ENCODE results near the gene TUBA4B.

TUBA4B gene

GRCh38 chr2:219248845-219249202 lies 4.2 kb upstream of the TUBA4B start:
- peak overlapping the region; percentile 97 for H3K27ac ChIP-seq (ENCODE audit: poor library complexity, severe bottlenecking)
- peaks cover 47% of the 10 kb centered on the region for H3K4me1 ChIP-seq (ENCODE audit: insufficient read depth, poor library complexity, severe bottlenecking)
- DNase-seq (ENCODE audit: low spot score) (no peak), ATAC-seq (ENCODE audit: low read depth) (no peak)
- H3K4me3 ChIP-seq (ENCODE audit: severe bottlenecking), result no peak overlapping the region
- peaks cover 48% of the 10 kb centered on the region for H3K36me3 ChIP-seq (ENCODE audit: low read depth)
- no peaks in the 10 kb centered on the region for H3K9me3 ChIP-seq (ENCODE audit: severe bottlenecking)
- no peaks in the 10 kb centered on the region for H3K27me3 ChIP-seq (ENCODE audit: insufficient read depth, poor library complexity, severe bottlenecking)
- TF ChIP-seq, protein P1, sequence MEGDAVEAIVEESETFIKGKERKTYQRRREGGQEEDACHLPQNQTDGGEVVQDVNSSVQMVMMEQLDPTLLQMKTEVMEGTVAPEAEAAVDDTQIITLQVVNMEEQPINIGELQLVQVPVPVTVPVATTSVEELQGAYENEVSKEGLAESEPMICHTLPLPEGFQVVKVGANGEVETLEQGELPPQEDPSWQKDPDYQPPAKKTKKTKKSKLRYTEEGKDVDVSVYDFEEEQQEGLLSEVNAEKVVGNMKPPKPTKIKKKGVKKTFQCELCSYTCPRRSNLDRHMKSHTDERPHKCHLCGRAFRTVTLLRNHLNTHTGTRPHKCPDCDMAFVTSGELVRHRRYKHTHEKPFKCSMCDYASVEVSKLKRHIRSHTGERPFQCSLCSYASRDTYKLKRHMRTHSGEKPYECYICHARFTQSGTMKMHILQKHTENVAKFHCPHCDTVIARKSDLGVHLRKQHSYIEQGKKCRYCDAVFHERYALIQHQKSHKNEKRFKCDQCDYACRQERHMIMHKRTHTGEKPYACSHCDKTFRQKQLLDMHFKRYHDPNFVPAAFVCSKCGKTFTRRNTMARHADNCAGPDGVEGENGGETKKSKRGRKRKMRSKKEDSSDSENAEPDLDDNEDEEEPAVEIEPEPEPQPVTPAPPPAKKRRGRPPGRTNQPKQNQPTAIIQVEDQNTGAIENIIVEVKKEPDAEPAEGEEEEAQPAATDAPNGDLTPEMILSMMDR (IDR thresholded peaks at IDR 0.05; ENCODE audit: poor library complexity, severe bottlenecking), result no peak

- Histone ChIP-seq H3K9me3 (ENCODE audit: severe bottlenecking) (no peaks in the 10 kb centered on the region), H3K27me3 (ENCODE audit: insufficient read depth, poor library complexity, severe bottlenecking) (no peaks in the 10 kb centered on the region), H3K36me3 (ENCODE audit: low read depth) (peaks cover 48% of the 10 kb centered on the region), H3K27ac (ENCODE audit: poor library complexity, severe bottlenecking) (peak overlapping the region; percentile 97), H3K4me3 (ENCODE audit: severe bottlenecking) (no peak overlapping the region), H3K4me1 (ENCODE audit: insufficient read depth, poor library complexity, severe bottlenecking) (peaks cover 47% of the 10 kb centered on the region)
- TF ChIP-seq, protein P1 (IDR thresholded peaks at IDR 0.05; ENCODE audit: poor library complexity, severe bottlenecking), result peak; percentile 5
- DNase-seq (ENCODE audit: low spot score) (peak; percentile 91), ATAC-seq (ENCODE audit: low read depth) (peak; percentile 73)
Measured at GRCh38 chr2:219249203-219249980, 3.7 kb upstream of the TUBA4B start.

- no peak for ATAC-seq (ENCODE audit: low read depth)
- peaks cover 43% of the 10 kb centered on the region for H3K4me1 ChIP-seq (ENCODE audit: insufficient read depth, poor library complexity, severe bottlenecking)
- H3K27me3 ChIP-seq (ENCODE audit: insufficient read depth, poor library complexity, severe bottlenecking), result no peaks in the 10 kb centered on the region
- peaks cover 48% of the 10 kb centered on the region for H3K36me3 ChIP-seq (ENCODE audit: low read depth)
- TF ChIP-seq, protein P1 (IDR thresholded peaks at IDR 0.05; ENCODE audit: poor library complexity, severe bottlenecking), result no peak
- H3K9me3 ChIP-seq (ENCODE audit: severe bottlenecking), result no peaks in the 10 kb centered on the region
- no peak for DNase-seq (ENCODE audit: low spot score)
- peak overlapping the region; percentile 97 for H3K27ac ChIP-seq (ENCODE audit: poor library complexity, severe bottlenecking)
- H3K4me3 ChIP-seq (ENCODE audit: severe bottlenecking), result no peak overlapping the region
Measured at GRCh38 chr2:219250049-219250781, 2.8 kb upstream of the TUBA4B start.

DNA sequence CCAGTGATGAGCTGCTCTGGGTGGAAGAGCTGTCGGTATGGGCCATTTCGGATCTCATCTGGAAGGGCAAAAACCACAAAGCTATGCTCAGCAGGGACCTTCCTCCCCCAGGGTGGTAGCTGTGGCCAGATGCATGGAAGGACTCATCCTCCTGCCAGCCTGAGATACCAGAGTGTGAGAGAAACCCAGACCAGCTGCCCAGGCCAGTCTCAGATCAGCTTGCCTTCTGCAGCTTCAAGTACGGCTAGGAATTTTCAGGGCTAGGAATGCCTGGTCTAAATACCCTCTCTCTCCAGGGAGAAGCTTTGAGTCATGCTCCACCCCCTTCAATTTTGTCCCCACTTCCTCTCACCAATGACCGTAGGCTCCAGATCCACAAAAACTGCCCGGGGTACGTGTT lies 1.4 kb upstream of the TUBA4B start:
- no peak for DNase-seq (ENCODE audit: low spot score)
- no peaks in the 10 kb centered on the region for H3K27me3 ChIP-seq (ENCODE audit: insufficient read depth, poor library complexity, severe bottlenecking)
- TF ChIP-seq, protein P1 (IDR thresholded peaks at IDR 0.05; ENCODE audit: poor library complexity, severe bottlenecking), result no peak
- H3K27ac ChIP-seq (ENCODE audit: poor library complexity, severe bottlenecking), result peak overlapping the region; percentile 97
- H3K4me1 ChIP-seq (ENCODE audit: insufficient read depth, poor library complexity, severe bottlenecking), result peaks cover 43% of the 10 kb centered on the region
- no peaks in the 10 kb centered on the region for H3K9me3 ChIP-seq (ENCODE audit: severe bottlenecking)
- ATAC-seq (ENCODE audit: low read depth), result no peak
- peak overlapping the region; percentile 67 for H3K4me3 ChIP-seq (ENCODE audit: severe bottlenecking)
- H3K36me3 ChIP-seq (ENCODE audit: low read depth), result peaks cover 44% of the 10 kb centered on the region

All from RWPE2 (cell line).